ENCODE measurements around the gene ALLC.

Gene ALLC

DNA sequence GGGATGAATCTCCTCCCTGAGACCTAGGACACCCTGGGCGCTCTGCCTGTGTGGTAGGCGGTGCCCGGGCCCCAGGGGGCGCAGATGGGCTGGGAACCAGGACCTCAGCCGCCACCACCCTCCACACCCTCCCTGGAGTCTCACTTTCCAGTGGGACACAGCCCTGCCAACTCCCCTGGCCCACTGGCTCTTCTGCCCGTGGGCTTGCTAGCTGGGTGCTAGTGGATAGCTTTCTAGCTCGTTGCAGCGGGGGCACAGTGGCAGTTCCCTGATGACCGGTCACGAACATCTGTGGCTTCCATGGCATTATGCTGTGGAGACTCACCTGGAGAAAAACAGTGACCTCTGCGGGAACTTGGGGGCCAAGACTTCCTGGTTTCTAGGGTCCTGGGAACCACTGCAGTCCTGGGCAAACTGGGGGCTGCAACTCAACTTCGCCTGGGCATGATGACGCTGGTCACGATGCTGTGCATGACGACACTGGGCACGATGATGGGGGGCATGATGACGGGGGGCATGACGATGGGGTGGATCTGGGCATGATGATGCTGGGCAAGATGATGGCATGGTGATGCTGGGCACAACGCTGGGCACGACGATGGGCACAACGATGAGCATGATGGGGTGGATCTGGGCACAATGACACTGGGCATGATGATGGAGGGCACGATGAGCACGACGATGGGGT lies 31.0 kb upstream of the ALLC start:
- H3K9ac ChIP-seq = no peak overlapping the region
- no peak overlapping the region for H3K27ac ChIP-seq
- no peaks in the 10 kb centered on the region for H3K4me1 ChIP-seq (ENCODE audit: low read depth, poor library complexity, severe bottlenecking)
- no peaks in the 10 kb centered on the region for H4K20me1 ChIP-seq (ENCODE audit: insufficient read depth)
- TF ChIP-seq, protein P1, sequence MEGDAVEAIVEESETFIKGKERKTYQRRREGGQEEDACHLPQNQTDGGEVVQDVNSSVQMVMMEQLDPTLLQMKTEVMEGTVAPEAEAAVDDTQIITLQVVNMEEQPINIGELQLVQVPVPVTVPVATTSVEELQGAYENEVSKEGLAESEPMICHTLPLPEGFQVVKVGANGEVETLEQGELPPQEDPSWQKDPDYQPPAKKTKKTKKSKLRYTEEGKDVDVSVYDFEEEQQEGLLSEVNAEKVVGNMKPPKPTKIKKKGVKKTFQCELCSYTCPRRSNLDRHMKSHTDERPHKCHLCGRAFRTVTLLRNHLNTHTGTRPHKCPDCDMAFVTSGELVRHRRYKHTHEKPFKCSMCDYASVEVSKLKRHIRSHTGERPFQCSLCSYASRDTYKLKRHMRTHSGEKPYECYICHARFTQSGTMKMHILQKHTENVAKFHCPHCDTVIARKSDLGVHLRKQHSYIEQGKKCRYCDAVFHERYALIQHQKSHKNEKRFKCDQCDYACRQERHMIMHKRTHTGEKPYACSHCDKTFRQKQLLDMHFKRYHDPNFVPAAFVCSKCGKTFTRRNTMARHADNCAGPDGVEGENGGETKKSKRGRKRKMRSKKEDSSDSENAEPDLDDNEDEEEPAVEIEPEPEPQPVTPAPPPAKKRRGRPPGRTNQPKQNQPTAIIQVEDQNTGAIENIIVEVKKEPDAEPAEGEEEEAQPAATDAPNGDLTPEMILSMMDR (conservative IDR thresholded peaks at IDR 0.05; ENCODE audit: low read depth, low read length) = no peak
- no peak overlapping the region for H2AFZ ChIP-seq (ENCODE audit: low read depth)
- H3K4me3 ChIP-seq (IDR thresholded peaks at IDR 0.05; ENCODE audit: insufficient read depth, low read depth, low read length) = no peak overlapping the region
- H3K36me3 ChIP-seq (ENCODE audit: insufficient read depth) = no peaks in the 10 kb centered on the region
- no peaks in the 10 kb centered on the region for H3K79me2 ChIP-seq (ENCODE audit: insufficient read depth, low read depth)
- no peak overlapping the region for H3K4me2 ChIP-seq
- no peaks in the 10 kb centered on the region for H3K27me3 ChIP-seq (ENCODE audit: insufficient read depth, low read depth)

DNA sequence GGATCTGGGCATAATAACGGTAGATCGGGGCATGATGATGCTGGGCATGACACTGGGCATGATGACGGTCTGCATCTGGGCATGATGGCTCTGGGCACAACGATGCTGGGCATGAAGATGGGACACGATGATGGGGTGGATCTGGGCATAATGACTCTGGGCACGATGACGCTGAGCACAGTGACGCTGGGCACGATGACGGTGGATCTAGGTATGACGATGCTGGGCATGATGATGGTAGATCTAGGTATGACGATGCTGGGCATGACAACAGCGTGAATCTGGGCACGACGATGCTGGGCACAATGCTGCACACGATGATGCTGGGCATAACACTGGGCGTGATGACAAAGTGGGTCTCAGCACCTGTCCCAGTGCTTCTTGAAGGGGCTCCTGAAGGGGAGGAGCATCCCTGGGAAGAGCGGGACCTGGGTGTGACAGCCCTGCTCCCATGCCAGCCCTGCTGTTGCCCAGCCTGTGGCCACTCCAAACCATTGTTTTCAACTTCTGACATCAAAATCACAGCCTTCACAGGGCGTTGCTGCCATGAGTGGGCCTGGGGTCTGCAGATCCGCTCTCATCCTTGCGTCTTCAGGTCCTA lies 30.4 kb upstream of the ALLC start:
- H3K36me3 ChIP-seq (ENCODE audit: insufficient read depth) = no peaks in the 10 kb centered on the region
- H3K27me3 ChIP-seq (ENCODE audit: insufficient read depth, low read depth) = no peaks in the 10 kb centered on the region
- H3K27ac ChIP-seq = no peak overlapping the region
- no peaks in the 10 kb centered on the region for H3K4me1 ChIP-seq (ENCODE audit: low read depth, poor library complexity, severe bottlenecking)
- H4K20me1 ChIP-seq (ENCODE audit: insufficient read depth) = no peaks in the 10 kb centered on the region
- no peak overlapping the region for H3K4me3 ChIP-seq (IDR thresholded peaks at IDR 0.05; ENCODE audit: insufficient read depth, low read depth, low read length)
- H2AFZ ChIP-seq (ENCODE audit: low read depth) = no peak overlapping the region
- H3K79me2 ChIP-seq (ENCODE audit: insufficient read depth, low read depth) = no peaks in the 10 kb centered on the region
- no peak overlapping the region for H3K9ac ChIP-seq
- no peak overlapping the region for H3K4me2 ChIP-seq
- TF ChIP-seq, protein P1 (conservative IDR thresholded peaks at IDR 0.05; ENCODE audit: low read depth, low read length) = no peak

DNA sequence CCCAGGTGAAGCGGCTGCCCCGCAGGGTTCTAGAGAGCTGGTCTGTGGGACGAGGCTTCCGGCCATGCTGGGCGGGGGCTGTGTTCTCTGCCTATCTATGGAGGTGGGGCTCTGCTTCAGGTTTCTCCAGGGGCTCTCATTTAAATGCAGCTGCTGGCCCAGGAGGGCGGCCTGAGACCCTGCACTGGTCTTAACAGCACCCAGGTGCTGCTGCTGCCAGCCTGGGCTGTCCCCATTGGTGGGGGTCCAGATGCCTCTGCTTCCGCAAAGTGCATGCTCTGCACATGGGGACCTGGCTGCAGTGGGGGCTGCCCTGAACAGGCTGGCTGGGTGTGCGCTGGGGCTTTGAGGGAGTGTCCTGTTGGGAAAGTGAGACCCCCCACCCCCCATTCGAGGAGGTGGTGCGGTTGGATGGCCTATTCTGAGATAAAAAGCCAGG lies 29.7 kb upstream of the ALLC start:
- no peak overlapping the region for H3K4me3 ChIP-seq (IDR thresholded peaks at IDR 0.05; ENCODE audit: insufficient read depth, low read depth, low read length)
- no peak overlapping the region for H2AFZ ChIP-seq (ENCODE audit: low read depth)
- H3K9ac ChIP-seq = no peak overlapping the region
- no peak overlapping the region for H3K27ac ChIP-seq
- H3K79me2 ChIP-seq (ENCODE audit: insufficient read depth, low read depth) = no peaks in the 10 kb centered on the region
- H3K36me3 ChIP-seq (ENCODE audit: insufficient read depth) = no peaks in the 10 kb centered on the region
- no peaks in the 10 kb centered on the region for H4K20me1 ChIP-seq (ENCODE audit: insufficient read depth)
- H3K27me3 ChIP-seq (ENCODE audit: insufficient read depth, low read depth) = no peaks in the 10 kb centered on the region
- H3K4me1 ChIP-seq (ENCODE audit: low read depth, poor library complexity, severe bottlenecking) = no peaks in the 10 kb centered on the region
- TF ChIP-seq, protein P1 (conservative IDR thresholded peaks at IDR 0.05; ENCODE audit: low read depth, low read length) = no peak
- no peak overlapping the region for H3K4me2 ChIP-seq

DNA sequence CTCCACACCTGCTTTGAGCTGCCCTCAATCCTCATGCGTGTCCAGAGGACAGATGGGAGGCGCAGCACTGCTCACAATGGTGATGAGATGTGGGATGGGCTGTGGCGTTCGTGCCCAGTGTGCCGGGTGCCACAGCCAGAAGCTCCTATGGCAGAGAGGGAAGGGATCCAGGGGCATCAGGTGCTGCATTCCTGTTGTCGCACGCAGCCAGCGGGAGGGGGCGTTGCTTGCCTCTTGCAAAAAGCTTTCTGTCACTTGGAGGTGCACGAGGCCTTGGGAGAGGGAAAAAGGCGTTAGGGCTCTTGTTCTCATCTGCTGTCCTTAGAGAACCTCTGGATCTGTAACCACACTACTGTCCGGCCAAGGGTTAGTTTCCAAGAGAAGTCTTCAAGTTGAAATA lies 29.2 kb upstream of the ALLC start:
- TF ChIP-seq, protein P1 (conservative IDR thresholded peaks at IDR 0.05; ENCODE audit: low read depth, low read length) = no peak

More for the DNA sequence above, 29.2 kb upstream of the ALLC start:
- Histone ChIP-seq H3K4me2 (no peak overlapping the region), H2AFZ (ENCODE audit: low read depth) (no peak overlapping the region), H3K4me1 (ENCODE audit: low read depth, poor library complexity, severe bottlenecking) (no peaks in the 10 kb centered on the region), H3K27ac (no peak overlapping the region), H3K79me2 (ENCODE audit: insufficient read depth, low read depth) (no peaks in the 10 kb centered on the region), H3K4me3 (IDR thresholded peaks at IDR 0.05; ENCODE audit: insufficient read depth, low read depth, low read length) (no peak overlapping the region), H3K9ac (no peak overlapping the region), H3K27me3 (ENCODE audit: insufficient read depth, low read depth) (no peaks in the 10 kb centered on the region), H4K20me1 (ENCODE audit: insufficient read depth) (no peaks in the 10 kb centered on the region), H3K36me3 (ENCODE audit: insufficient read depth) (no peaks in the 10 kb centered on the region)

All from KMS-11 (cell line).